Measurements from ENCODE around the gene FGF16. TPM values are rescaled to one million over a fixed set of nuclear protein-coding genes. Genes with fewer than 3 reads are reported as not detected.

Gene FGF16
- total and polyA plus RNA-seq, 2 of the 8 experiments (the other 6 are each of a cell fraction or from before 2014, with no cell fraction given): 0.50 to 1.4 TPM

GRCh38 chrX:77453190-77453589 lies 6.0 kb downstream of the FGF16 start:
- no peaks in the 10 kb centered on the region for H4K20me1 ChIP-seq (replicated peaks in 1 of 2; ENCODE audit: control insufficient read depth in 1 of 2, insufficient read depth in 2 of 2, low read length in 2 of 2)
- no peak overlapping the region for H4K8ac ChIP-seq (ENCODE audit: extremely low read depth, insufficient read depth, low read length)
- WGBS, 2 experiments (ENCODE audit: extremely low coverage in 1 of 2, insufficient coverage in 1 of 2, insufficient read length in 1 of 2, insufficient replicate concordance in 2 of 2, low coverage in 1 of 2, low lambda C conversion rate in 2 of 2, missing lambda C conversion rate in 1 of 2): 86% methylated on average over 2 of the region's 2 CpGs; no CpG with 5 or more reads in 1 of the 2 experiments
- no peak overlapping the region for H4K91ac ChIP-seq (replicated peaks; ENCODE audit: insufficient read length, low read length)
- no peak overlapping the region for H2BK20ac ChIP-seq (ENCODE audit: low read length)
- H3K23me2 ChIP-seq (ENCODE audit: low read depth, low read length): no peaks in the 10 kb centered on the region
- no peak overlapping the region for H3K4me3 ChIP-seq (ENCODE audit: extremely low read depth in 1 of 4, insufficient read depth in 2 of 4, low read depth in 3 of 4, low read length in 4 of 4)
- no peak overlapping the region for H4K5ac ChIP-seq (ENCODE audit: insufficient read length, low read depth, low read length)
- ChIA-PET POLR2A (ENCODE audit: partially characterized antibody) (interaction anchor here (1.7 kb wide), 1 partner anchor 8 kb away, joined by 4 read pairs; no protein-coding TSS in a partner anchor), CTCF (ENCODE audit: partially characterized antibody) (no interaction called here)
- H2BK15ac ChIP-seq (ENCODE audit: low read length): no peak overlapping the region
- H3K18ac ChIP-seq (ENCODE audit: extremely low read depth, low read length): no peak overlapping the region
- no peak overlapping the region for H3K23ac ChIP-seq (ENCODE audit: insufficient read length)
- no peak overlapping the region for H3K4ac ChIP-seq (replicated peaks; ENCODE audit: insufficient read length, low read depth, low read length)
- no peaks in the 10 kb centered on the region for H3K79me1 ChIP-seq (ENCODE audit: low read depth, low read length)
- FAIRE-seq (no peak), DNase-seq (ENCODE audit: low read depth in 1 of 2, low spot score in 2 of 2) (no peak)
- TF ChIP-seq ATF3 (IDR thresholded peaks at IDR 0.05; ENCODE audit: insufficient read depth, low read depth, low read length): no peak
- TF ChIP-seq ASH2L (IDR thresholded peaks at IDR 0.05; ENCODE audit: low read length): no peak
- no peak for TF ChIP-seq NANOG (IDR thresholded peaks at IDR 0.05; ENCODE audit: insufficient read depth, low read depth, low read length, poor library complexity, severe bottlenecking)
- TF ChIP-seq JUND (IDR thresholded peaks at IDR 0.05; ENCODE audit: low read length): no peak
- TF ChIP-seq TAF1 (IDR thresholded peaks at IDR 0.05; ENCODE audit: low read depth, low read length): no peak
- TF ChIP-seq POLR2AphosphoS5 (IDR thresholded peaks at IDR 0.05; ENCODE audit: low read depth, low read length): no peak
- TF ChIP-seq SIRT6 (IDR thresholded peaks at IDR 0.05; ENCODE audit: low read length): no peak
- TF ChIP-seq TAF7 (optimal IDR thresholded peaks at IDR 0.05; ENCODE audit: borderline replicate concordance, low read depth, low read length): no peak
- no peak overlapping the region for H3K27ac ChIP-seq (ENCODE audit: low read depth, low read length)
- H2BK12ac ChIP-seq (ENCODE audit: low read depth, low read length): no peak overlapping the region
- no peak overlapping the region for H3K14ac ChIP-seq (ENCODE audit: insufficient read length)
- H2BK5ac ChIP-seq (ENCODE audit: low read depth, low read length): no peak overlapping the region
- H3K27me3 ChIP-seq (replicated peaks in 1 of 4; ENCODE audit: control insufficient read depth in 3 of 4, extremely low read depth in 1 of 4, insufficient read depth in 3 of 4, low read length in 3 of 4): peaks cover 0 to 9% (median 4%) of the 10 kb centered on the region in 4 experiments; a peak in 5 of 7 replicates
- H2AK5ac ChIP-seq (ENCODE audit: low read depth, low read length): no peak overlapping the region
- H3K4me1 ChIP-seq (replicated peaks in 1 of 4; ENCODE audit: control insufficient read depth in 3 of 4, insufficient read depth in 4 of 4, low read length in 3 of 4): peaks cover 0 to 4% (median under 1%) of the 10 kb centered on the region in 4 experiments; a peak in 3 of 7 replicates
- no peak overlapping the region for H2BK120ac ChIP-seq (replicated peaks; ENCODE audit: low read depth, low read length)
- no peaks in the 10 kb centered on the region for H3K9me3 ChIP-seq (ENCODE audit: insufficient read depth in 2 of 2, low read depth in 1 of 2, low read length in 1 of 2)
- H3K79me2 ChIP-seq (ENCODE audit: control insufficient read depth in 1 of 2, insufficient read depth in 2 of 2, low read length in 2 of 2): no peaks in the 10 kb centered on the region
- no peak overlapping the region for H2AFZ ChIP-seq (ENCODE audit: low read length)
- H3K56ac ChIP-seq (replicated peaks; ENCODE audit: insufficient read length, low read depth, low read length): no peak overlapping the region
- H3K9ac ChIP-seq (replicated peaks in 1 of 4; ENCODE audit: extremely low read depth in 1 of 4, low read depth in 3 of 4, low read length in 3 of 4): no peak overlapping the region
- no peak overlapping the region for H3K4me2 ChIP-seq (ENCODE audit: insufficient read depth in 1 of 2, low read depth in 2 of 2, low read length in 2 of 2)
- H3K36me3 ChIP-seq (ENCODE audit: control insufficient read depth in 2 of 4, insufficient read depth in 4 of 4, low read length in 3 of 4): no peaks in the 10 kb centered on the region
